GM18502 (cell line): ENCODE data around the gene TARS2.

Experiments used
- ATAC-seq: cut with Tn5 transposase; IDR thresholded peaks from one replicate; pipeline ENCODE4 v1.9.1; 2021; ENCODE audit warnings: mild to moderate bottlenecking; ENCODE audit not compliant: unreplicated experiment, poor library complexity

TARS2 gene

GRCh38 chr1:150507912-150508864 lies 21.0 kb downstream of the TARS2 start, which contains the start of gene ECM1:
ECM1 (plus strand) TSS chr1:150508109; CDS start chr1:150508210, 101 bp downstream.
- no peak for ATAC-seq

- no peak for ATAC-seq
Observed at GRCh38 chr1:150508982-150509381, 21.8 kb downstream of the TARS2 start.

- no peak for ATAC-seq
Observed at GRCh38 chr1:150511551-150511950, 24.3 kb downstream of the TARS2 start.

GRCh38 chr1:150511985-150512660 lies 24.9 kb downstream of the TARS2 start:
- no peak for ATAC-seq

DNA sequence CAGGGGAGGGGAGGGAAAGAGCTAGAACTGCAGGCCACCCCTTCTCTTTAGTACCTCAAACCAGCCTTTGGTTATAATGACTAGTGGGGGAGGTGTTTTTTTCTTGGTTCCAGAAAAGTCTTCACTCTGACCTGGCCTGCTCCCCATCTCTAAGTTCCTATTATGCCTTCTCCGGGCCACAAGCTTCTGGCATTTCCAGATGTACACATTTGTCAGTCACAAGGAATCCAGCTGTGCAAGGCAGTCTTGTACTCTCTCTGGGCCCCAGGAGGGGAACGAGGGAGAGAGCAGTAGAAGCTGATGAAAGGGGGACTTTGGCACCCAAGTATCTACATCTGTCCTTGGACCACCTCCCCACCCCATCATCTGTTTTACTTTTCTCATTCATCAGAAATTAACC lies 25.6 kb downstream of the TARS2 start:
- no peak for ATAC-seq

GRCh38 chr1:150513351-150513791 lies 26.2 kb downstream of the TARS2 start:
- no peak for ATAC-seq

- ATAC-seq: no peak
Observed at GRCh38 chr1:150514260-150514659, 27.0 kb downstream of the TARS2 start.

DNA sequence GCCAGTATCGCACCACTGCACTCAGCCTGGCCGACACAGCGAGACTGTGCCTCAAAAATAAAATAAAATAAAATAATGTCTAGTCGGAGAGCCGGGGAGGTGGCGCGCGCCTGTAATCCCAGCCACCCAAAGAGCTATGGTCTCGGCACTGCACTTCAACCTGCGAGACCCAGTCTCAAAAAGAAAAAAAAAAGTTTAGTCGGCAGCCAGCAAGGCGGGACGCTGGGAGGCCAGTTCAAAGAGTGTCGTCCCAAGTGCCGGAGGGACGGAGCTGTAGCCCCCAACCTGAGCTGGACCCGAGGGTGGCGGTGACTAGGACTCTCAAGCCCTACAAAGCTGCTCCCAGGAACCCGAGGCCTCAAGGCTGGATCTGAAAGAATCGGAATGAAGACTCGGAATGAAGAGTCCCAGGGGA lies 27.7 kb downstream of the TARS2 start:
- no peak for ATAC-seq

DNA sequence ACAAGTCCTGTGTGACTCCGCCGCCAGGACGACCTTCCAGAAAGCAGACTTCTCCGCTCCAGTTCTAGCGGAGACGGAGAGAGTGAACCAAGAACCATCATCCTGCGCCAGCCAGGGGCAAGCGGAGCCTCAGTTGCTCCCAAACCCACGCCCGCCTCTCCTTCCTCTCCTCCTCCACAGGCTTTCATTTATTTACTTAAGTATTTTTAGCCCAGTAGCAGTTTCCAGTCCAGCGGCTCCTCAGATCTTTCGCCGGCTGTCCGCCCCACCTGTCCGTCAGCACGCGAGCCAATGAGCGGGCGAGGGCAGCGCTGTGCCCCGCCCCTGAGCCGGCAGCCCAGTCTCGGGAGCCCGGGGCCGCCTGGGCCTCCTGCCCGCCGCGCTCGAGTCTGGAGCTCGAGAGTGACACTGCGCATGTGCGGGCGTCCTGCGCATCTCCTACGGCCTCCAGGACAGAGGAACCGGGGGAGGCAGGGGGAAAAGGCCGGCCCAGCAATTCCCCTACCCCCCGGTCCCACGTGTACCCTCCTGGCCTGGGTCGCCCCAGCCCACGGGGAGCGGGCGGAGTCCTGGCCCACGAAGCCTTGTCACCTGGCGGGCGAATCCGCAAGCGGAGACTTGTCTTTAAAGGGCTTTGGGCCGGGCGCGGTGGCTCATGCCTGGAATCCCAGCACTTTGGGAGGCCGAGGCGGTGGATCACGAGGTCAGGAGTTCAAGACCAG lies 28.3 kb downstream of the TARS2 start, which contains the start of gene FALEC:
Gene FALEC, plus strand, starts transcription at position 425 of the 722 bp plus-strand sequence.
- ATAC-seq: peak; percentile 96

GRCh38 chr1:150516050-150516591 lies 28.9 kb downstream of the TARS2 start:
- ATAC-seq: no peak

GRCh38 chr1:150516616-150517015 lies 29.4 kb downstream of the TARS2 start:
- ATAC-seq: no peak

GRCh38 chr1:150521196-150521968 lies 34.2 kb downstream of the TARS2 start:
- no peak for ATAC-seq

DNA sequence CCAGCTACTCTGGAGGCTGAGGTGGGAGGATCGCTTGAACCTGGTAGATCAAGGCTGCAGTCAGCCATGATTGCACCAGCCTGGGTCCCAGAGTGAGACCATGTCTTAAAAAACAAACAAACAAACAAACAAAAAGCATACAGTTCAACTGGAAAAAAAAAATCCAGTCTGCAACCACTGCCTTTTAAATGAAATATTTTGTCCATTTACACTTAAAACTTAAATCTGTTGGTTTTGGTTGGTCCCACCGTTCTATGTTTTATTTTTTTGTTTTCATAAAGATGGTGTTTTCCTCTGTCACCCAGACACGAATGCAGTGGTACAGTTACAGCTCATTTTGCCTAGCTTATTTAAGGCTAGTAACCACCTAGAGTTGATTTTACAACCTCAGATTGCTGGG lies 38.1 kb downstream of the TARS2 start:
- no peak for ATAC-seq

DNA sequence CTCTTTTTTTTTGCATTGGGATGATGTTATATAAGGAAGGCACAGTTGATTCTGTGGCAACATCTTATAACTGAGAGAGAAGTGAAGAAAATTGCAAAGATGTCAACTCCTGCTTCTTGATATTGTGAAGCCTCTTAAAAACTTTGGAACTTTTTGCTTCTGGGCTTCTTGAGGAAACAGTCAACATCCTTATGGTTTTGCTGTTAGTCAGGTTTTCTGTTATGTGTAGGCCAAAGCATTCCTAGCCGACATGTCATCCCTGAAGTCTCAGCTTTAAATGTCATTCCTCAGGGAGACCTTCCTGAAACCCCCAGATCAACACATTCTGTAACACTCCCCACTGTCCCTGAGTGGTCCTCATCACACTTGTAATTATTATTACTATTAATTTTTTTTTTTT lies 41.0 kb downstream of the TARS2 start:
- ATAC-seq: no peak

GRCh38 chr1:150529017-150529416 lies 41.8 kb downstream of the TARS2 start:
- ATAC-seq: no peak

- no peak for ATAC-seq
Observed at GRCh38 chr1:150530491-150531159, 43.4 kb downstream of the TARS2 start.

DNA sequence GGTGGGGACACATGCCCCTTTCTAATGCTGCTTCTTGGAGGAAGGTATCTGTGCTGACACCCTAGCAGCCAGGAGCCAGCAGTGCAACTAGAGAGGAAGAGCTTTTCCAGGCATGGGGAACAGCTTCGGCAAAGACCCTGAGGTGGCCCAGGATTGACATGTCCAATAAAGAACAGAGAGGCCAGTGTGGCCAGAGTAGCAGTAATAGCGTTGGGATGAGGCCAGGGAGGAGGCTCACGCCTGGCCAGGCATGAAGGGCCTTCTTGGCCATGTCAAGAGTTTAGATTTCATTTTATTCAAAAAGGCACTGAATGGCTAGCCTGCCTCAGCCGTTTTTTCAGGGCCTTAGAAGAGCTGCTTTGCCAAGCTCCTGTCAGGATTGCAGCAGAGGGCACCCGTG lies 45.6 kb downstream of the TARS2 start:
- no peak for ATAC-seq

- no peak for ATAC-seq
Observed at GRCh38 chr1:150534002-150534401, 46.8 kb downstream of the TARS2 start.
